IPS-15b (cell line): ENCODE results near the gene ACER2.

ENCODE experiments used
- H3K27me3 ChIP-seq: one replicate; pipeline ENCODE4 v1.6.1; 2013; ENCODE audit warnings: low read length; ENCODE audit not compliant: control insufficient read depth, insufficient read depth
- H3K36me3 ChIP-seq: one replicate; pipeline ENCODE4 v1.6.1; 2013; ENCODE audit warnings: low read length; ENCODE audit not compliant: control insufficient read depth, insufficient read depth
- H3K4me1 ChIP-seq: one replicate; pipeline ENCODE4 v1.6.1; 2013; ENCODE audit warnings: mild to moderate bottlenecking, low read length; ENCODE audit not compliant: control insufficient read depth, insufficient read depth
- H3K4me3 ChIP-seq: one replicate; pipeline ENCODE4 v1.5.1; 2013; ENCODE audit warnings: low read depth, low read length
- H3K9ac ChIP-seq: one replicate; pipeline ENCODE4 v1.6.1; 2013; ENCODE audit warnings: low read depth, mild to moderate bottlenecking, low read length
- H3K9me3 ChIP-seq: one replicate; pipeline ENCODE4 v1.6.1; 2013; ENCODE audit warnings: mild to moderate bottlenecking, low read length; ENCODE audit not compliant: control insufficient read depth, insufficient read depth

ACER2 gene

DNA sequence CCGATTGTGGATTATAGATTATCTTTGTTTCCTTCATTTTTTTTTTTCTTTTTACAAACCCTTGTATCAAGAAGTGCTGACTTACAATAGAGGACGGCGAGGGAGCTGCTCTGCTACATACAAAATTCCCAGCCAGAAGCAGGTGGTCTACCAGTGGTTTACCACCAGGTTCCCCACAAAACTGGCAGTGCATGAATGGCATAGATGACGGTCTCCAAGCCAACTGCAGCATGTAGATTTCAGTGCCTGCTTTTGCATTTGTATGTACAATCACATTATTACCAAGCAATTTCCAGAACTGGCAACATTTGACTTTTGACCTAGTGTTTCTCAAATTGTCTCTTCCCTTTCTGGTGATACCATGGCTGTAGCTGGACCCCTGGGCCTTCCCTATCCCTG lies 84.0 kb downstream of the ACER2 start:
- Histone ChIP-seq H3K4me3 (no peak overlapping the region), H3K4me1 (no peaks in the 10 kb centered on the region), H3K9ac (no peak overlapping the region), H3K36me3 (no peaks in the 10 kb centered on the region), H3K9me3 (no peaks in the 10 kb centered on the region), H3K27me3 (no peaks in the 10 kb centered on the region)

DNA sequence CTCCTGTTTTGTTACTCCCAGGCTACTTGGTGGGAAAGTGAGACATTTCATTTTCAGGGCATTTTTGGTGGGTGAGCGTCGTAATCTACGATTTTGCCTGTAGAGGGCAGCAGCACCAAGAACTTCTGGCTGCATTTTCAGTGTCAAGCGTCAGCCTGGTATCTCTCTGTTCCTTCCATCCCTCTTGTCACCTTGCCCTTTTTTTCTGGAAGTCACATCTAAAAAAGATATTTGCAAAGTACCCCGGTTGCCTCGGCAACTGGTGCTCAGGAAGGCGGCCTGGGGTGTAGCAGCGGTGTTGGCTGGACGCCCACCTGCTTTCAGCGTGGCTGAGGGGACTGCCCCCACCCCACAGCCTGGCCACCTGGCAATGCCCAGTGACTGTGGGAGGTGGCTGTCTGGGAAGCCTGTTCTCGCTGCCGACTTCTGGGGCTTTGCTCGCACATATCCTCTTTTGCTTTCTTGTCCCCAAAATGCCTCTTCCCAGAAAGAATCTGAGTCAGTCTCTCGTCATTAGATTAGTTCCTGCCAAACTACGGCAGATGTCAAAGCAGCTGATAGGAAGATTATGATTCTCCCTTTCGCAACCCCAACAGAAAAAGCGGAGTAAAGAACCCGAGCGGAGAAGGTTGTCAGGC lies 84.5 kb downstream of the ACER2 start:
- Histone ChIP-seq H3K36me3 (no peaks in the 10 kb centered on the region), H3K4me3 (no peak overlapping the region), H3K4me1 (no peaks in the 10 kb centered on the region), H3K27me3 (no peaks in the 10 kb centered on the region), H3K9me3 (no peaks in the 10 kb centered on the region), H3K9ac (no peak overlapping the region)

DNA sequence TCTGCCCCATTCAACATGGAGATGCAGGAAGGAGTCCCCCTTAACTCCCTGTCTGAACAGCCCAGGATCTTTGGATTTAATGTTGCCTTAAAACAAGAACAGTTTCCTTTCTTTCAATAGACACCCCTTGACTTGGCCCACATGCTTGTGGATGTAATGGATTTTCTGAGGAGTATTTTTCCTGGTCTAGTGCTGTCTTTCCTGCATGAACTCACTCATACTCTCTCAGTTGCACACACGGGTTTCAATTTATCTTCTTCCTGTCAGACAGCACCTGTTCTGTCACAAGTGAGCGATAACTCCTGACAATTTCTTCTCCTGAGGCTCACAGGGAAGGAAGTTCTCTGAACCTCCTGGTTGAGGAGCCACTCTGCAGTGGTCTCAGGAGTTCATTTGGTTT lies 85.1 kb downstream of the ACER2 start:
- H3K9ac ChIP-seq, result no peak overlapping the region
- no peaks in the 10 kb centered on the region for H3K9me3 ChIP-seq
- no peak overlapping the region for H3K4me3 ChIP-seq
- no peaks in the 10 kb centered on the region for H3K4me1 ChIP-seq
- H3K27me3 ChIP-seq, result no peaks in the 10 kb centered on the region
- H3K36me3 ChIP-seq, result no peaks in the 10 kb centered on the region

DNA sequence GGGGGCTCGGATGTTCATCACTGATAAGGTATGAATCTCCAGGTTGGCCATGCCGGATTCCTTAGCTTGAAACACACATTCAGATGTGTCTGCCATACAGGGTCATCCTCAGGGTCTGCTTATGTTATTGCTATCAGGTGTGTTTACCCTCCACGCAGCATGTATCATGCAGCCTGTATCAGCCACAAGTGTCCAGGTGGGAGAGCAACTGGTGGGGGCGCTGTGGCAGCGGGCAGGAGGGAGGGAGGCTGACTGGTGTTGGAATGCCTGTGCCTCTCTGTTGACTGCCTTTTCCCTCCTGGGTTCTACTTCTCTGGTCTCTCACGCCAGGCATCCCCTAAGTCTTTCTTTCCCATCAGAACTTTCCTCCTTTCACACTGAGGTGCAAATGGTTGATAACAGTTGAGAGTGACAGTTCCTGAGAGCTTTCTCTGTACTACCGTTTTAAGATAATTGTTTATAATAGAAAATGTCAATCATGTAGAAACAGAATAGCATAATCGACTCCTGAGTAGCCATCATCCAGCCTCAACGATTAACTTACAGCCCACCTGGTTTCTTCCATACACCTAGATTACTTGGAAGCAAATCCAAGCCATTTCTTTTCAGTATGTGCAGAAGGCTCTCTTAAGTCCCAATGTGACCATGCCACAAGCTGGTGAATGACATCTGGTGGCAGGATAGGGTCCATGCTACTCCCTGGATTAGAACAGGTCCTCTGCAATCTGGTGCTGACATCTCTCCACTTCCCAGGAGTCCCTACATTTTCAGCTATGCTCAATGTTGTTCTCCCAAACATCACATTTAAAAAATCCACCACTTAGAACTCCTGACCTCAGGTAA lies 86.6 kb downstream of the ACER2 start:
- Histone ChIP-seq H3K9ac (no peak overlapping the region), H3K9me3 (no peaks in the 10 kb centered on the region), H3K27me3 (no peaks in the 10 kb centered on the region), H3K4me3 (no peak overlapping the region), H3K36me3 (no peaks in the 10 kb centered on the region), H3K4me1 (no peaks in the 10 kb centered on the region)

DNA sequence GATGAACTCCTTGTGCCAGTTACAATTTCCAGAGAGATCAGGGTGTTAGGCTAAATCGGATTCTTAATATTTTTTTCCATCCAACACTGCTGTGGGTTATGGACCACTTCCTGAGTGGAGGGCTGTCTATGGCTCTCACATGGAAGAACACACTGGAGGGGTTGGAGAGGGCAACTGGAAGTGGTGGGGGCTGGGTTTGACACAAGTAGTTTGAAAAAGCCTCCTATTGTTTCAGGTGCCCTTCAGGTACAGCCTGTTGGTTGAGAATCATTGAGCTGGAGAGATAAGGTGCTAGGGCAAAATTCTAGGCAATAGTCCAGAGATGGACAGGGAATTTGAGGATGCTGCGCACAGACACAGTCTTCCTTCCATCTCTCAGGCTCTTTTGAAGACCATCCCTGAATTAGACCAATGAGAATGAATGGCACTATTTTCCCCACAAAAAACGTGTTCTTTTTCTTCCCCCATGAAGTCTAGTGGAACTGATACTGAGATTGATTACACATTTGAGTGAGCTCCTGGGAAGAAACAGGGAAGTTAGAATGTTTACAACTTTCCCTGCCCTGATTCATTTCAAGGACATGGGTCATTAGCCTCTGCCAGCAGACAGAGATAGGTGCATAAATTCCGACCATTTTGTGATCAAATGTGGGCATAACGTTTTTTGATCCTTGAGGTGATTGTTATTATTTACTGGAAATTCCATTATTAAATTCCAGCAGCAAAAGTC lies 87.7 kb downstream of the ACER2 start:
- Histone ChIP-seq H3K9ac (no peak overlapping the region), H3K4me1 (no peaks in the 10 kb centered on the region), H3K27me3 (no peaks in the 10 kb centered on the region), H3K9me3 (no peaks in the 10 kb centered on the region), H3K36me3 (no peaks in the 10 kb centered on the region), H3K4me3 (no peak overlapping the region)

DNA sequence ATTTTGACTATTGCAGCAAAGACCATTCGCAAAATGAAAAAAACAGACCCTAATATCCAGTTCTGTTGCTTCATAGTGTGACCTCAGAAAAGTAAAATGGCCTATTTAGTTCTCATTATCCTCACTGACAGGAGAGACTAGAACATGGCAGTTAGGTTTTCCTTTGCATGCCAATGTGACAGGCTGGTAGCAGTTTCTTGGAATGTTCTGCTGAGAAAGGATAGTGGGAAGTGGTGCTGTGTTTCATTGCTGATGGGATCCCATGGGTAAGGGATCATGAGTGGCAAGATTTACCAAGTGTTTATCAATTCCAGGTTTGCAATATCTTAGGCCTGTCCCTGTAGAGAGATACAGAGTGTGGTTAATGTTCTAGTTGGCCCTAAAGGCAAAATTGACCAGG lies 88.5 kb downstream of the ACER2 start:
- no peaks in the 10 kb centered on the region for H3K36me3 ChIP-seq
- no peaks in the 10 kb centered on the region for H3K9me3 ChIP-seq
- H3K9ac ChIP-seq, result no peak overlapping the region
- H3K27me3 ChIP-seq, result no peaks in the 10 kb centered on the region
- H3K4me1 ChIP-seq, result no peaks in the 10 kb centered on the region
- H3K4me3 ChIP-seq, result no peak overlapping the region

DNA sequence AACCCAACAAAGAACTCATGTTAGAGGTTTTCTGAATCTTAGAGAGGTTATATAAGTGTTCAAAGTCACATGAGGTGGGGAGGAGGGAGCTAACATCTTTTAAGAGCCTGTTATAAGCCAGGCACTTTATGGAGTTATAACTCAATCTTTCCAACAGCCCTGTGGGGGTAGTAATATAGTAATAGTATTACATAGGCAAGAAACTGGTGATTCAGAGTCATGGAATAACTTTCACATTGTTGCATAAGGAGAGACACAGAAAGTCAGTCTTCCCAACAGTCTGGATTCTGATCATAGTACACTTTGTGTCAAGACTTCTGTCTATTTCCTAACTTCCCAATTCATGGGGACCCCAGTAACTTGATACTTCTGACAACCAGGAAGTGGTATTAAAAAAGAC lies 89.2 kb downstream of the ACER2 start:
- no peaks in the 10 kb centered on the region for H3K9me3 ChIP-seq
- H3K36me3 ChIP-seq, result no peaks in the 10 kb centered on the region
- H3K4me1 ChIP-seq, result no peaks in the 10 kb centered on the region
- no peak overlapping the region for H3K4me3 ChIP-seq
- no peaks in the 10 kb centered on the region for H3K27me3 ChIP-seq
- no peak overlapping the region for H3K9ac ChIP-seq
